B cell (primary cell): ENCODE measurements around the gene MFRP.

Source experiments
- EZH2 ChIP-seq: IDR thresholded peaks from 2 replicates; pipeline ENCODE4 v1.6.1; 2012; ENCODE audit warnings: borderline replicate concordance, low read depth, mild to moderate bottlenecking, moderate library complexity, low read length; ENCODE audit not compliant: insufficient read depth, poor library complexity, severe bottlenecking
- TF ChIP-seq, protein P1 (sequence below): fragments of 200-600 bp; IDR thresholded peaks from one replicate; pipeline ENCODE4 v1.8.0; 2022; ENCODE audit warnings: antibody characterized with exemption, mild to moderate bottlenecking

DNA sequence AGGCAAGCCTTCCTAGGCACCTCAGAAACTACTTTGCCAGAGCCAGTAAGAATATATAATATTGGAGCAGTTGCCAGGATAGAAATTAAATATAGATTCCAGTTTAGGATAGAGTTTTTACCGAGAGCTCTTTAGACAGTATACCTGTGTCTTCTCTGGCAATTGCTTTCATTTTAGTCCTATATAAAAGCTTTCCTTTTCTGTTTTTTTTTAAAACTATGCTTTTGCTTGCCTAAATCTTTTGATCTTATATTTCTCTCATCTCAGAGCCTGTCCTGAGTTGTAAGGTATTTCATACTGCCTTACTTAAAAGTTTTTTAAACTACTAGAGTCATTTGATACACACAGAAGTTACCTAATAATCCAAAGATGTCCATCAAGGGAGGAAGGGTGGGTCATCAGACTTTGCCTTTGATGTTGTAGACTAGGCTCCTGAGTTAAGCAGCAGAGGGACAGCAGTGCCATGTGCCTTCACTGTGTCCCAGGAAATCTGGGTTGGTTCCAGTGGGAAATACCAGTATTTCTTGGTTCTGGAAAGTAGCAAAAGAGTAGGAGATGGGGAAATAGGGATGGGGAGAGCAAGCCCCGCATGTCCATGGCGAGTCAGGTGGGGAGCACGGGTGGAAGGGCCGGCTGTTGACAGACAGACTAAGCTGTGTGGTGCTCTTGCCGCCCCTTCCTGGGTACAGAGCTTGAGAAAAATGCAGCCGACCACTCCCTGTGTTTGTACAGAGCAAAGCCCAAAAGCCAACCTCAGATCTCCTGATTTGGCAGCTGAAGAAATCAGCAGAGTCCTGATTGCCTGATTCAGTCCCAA lies 40.7 kb downstream of the MFRP start:
- TF ChIP-seq, protein P1, sequence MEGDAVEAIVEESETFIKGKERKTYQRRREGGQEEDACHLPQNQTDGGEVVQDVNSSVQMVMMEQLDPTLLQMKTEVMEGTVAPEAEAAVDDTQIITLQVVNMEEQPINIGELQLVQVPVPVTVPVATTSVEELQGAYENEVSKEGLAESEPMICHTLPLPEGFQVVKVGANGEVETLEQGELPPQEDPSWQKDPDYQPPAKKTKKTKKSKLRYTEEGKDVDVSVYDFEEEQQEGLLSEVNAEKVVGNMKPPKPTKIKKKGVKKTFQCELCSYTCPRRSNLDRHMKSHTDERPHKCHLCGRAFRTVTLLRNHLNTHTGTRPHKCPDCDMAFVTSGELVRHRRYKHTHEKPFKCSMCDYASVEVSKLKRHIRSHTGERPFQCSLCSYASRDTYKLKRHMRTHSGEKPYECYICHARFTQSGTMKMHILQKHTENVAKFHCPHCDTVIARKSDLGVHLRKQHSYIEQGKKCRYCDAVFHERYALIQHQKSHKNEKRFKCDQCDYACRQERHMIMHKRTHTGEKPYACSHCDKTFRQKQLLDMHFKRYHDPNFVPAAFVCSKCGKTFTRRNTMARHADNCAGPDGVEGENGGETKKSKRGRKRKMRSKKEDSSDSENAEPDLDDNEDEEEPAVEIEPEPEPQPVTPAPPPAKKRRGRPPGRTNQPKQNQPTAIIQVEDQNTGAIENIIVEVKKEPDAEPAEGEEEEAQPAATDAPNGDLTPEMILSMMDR: no peak
- no peak for TF ChIP-seq EZH2
